Activated CD4-positive, alpha-beta T cell treated with anti-CD3 and anti-CD28 coated beads for 48 hours (primary cell): Measurements from ENCODE around the gene TMPRSS11B.
"Not testable (repeated sequence)": the region's sequence is repeated elsewhere in the genome, so short reads cannot be mapped to it uniquely, and the experiment has no call there.

Source experiments
- DNase-seq: peaks from one replicate; pipeline ENCODE4 v3.0.0-alpha.2; 2020

Gene TMPRSS11B

GRCh38 chr4:68245594-68245993 lies at the start of gene TMPRSS11B:
TMPRSS11B (minus strand) TSS chr4:68245694; CDS start chr4:68245558, 136 bp downstream.
- no peak for DNase-seq

GRCh38 chr4:68291256-68291655 lies 45.8 kb upstream of the TMPRSS11B start:
- no peak for DNase-seq

- DNase-seq = no peak
Measured at GRCh38 chr4:68288393-68288740, 42.9 kb upstream of the TMPRSS11B start.

GRCh38 chr4:68287704-68288392 lies 42.4 kb upstream of the TMPRSS11B start:
- no peak for DNase-seq

GRCh38 chr4:68283714-68284113 lies 38.2 kb upstream of the TMPRSS11B start:
- no peak for DNase-seq

GRCh38 chr4:68283095-68283494 lies 37.6 kb upstream of the TMPRSS11B start:
- DNase-seq = no peak

GRCh38 chr4:68281796-68282740 lies 36.6 kb upstream of the TMPRSS11B start:
- not testable (repeated sequence) for DNase-seq

- DNase-seq = no peak
Measured at GRCh38 chr4:68278029-68278428, 32.5 kb upstream of the TMPRSS11B start.

- DNase-seq = no peak
Measured at GRCh38 chr4:68277627-68278026, 32.1 kb upstream of the TMPRSS11B start.

- DNase-seq = no peak
Measured at GRCh38 chr4:68272860-68273259, 27.4 kb upstream of the TMPRSS11B start.

GRCh38 chr4:68272380-68272779 lies 26.9 kb upstream of the TMPRSS11B start:
- DNase-seq = no peak

GRCh38 chr4:68271851-68272357 lies 26.4 kb upstream of the TMPRSS11B start:
- no peak for DNase-seq

GRCh38 chr4:68267433-68267944 lies 22.0 kb upstream of the TMPRSS11B start:
- no peak for DNase-seq

GRCh38 chr4:68264875-68265565 lies 19.5 kb upstream of the TMPRSS11B start:
- no peak for DNase-seq

GRCh38 chr4:68259191-68259590 lies 13.7 kb upstream of the TMPRSS11B start:
- DNase-seq = no peak

- no peak for DNase-seq
Measured at GRCh38 chr4:68257719-68258118, 12.2 kb upstream of the TMPRSS11B start.

- no peak for DNase-seq
Measured at GRCh38 chr4:68256284-68256683, 10.8 kb upstream of the TMPRSS11B start.

- peak; percentile 54 for DNase-seq
Measured at GRCh38 chr4:68250151-68250930, 4.8 kb upstream of the TMPRSS11B start.

GRCh38 chr4:68249434-68249833 lies 3.9 kb upstream of the TMPRSS11B start:
- no peak for DNase-seq

- DNase-seq = no peak
Measured at GRCh38 chr4:68240620-68241019, 4.9 kb downstream of the TMPRSS11B start.

GRCh38 chr4:68228568-68228967 lies 16.9 kb downstream of the TMPRSS11B start:
- no peak for DNase-seq

- no peak for DNase-seq
Measured at GRCh38 chr4:68218044-68218443, 27.4 kb downstream of the TMPRSS11B start.
